Ishikawa (cell line): ENCODE data around the gene CHTF18.

ENCODE experiments used
- CEBPB ChIP-seq: IDR thresholded peaks from 2 replicates; pipeline ENCODE4 v1.6.1; 2012
- CREB1 ChIP-seq: IDR thresholded peaks from 2 replicates; pipeline ENCODE4 v1.6.1; 2012; ENCODE audit warnings: low read depth
- EGR1 ChIP-seq: IDR thresholded peaks from 2 replicates; pipeline ENCODE4 v1.6.1; 2012
- EP300 ChIP-seq: IDR thresholded peaks from 2 replicates; pipeline ENCODE4 v1.6.1; 2012; ENCODE audit warnings: borderline replicate concordance
- FOXM1 ChIP-seq: IDR thresholded peaks from 2 replicates; pipeline ENCODE4 v1.6.1; 2012; ENCODE audit warnings: low read depth, borderline replicate concordance
- NFIC ChIP-seq: IDR thresholded peaks from 2 replicates; pipeline ENCODE4 v1.6.1; 2012
- RAD21 ChIP-seq: IDR thresholded peaks from 2 replicates; pipeline ENCODE4 v1.6.1; 2012; ENCODE audit warnings: low read depth
- TAF1 ChIP-seq: IDR thresholded peaks from 2 replicates; pipeline ENCODE4 v1.6.1; 2012; ENCODE audit warnings: low read depth, mild to moderate bottlenecking
- TCF12 ChIP-seq: IDR thresholded peaks from 2 replicates; pipeline ENCODE4 v1.6.1; 2012; ENCODE audit warnings: low read depth
- TEAD4 ChIP-seq: IDR thresholded peaks from 2 replicates; pipeline ENCODE4 v1.6.1; 2012
- YY1 ChIP-seq: IDR thresholded peaks from 2 replicates; pipeline ENCODE4 v1.6.1; 2012; ENCODE audit warnings: low read depth
- ZBTB7A ChIP-seq: IDR thresholded peaks from 2 replicates; pipeline ENCODE4 v1.6.1; 2012; ENCODE audit warnings: low read depth
- TF ChIP-seq, protein P1 (sequence below): IDR thresholded peaks from 2 replicates; pipeline ENCODE4 v1.6.1; 2012; ENCODE audit warnings: low read depth, mild to moderate bottlenecking
- TF ChIP-seq, protein P2 (sequence below): IDR thresholded peaks from 2 replicates; pipeline ENCODE4 v1.6.1; 2012
- TF ChIP-seq, protein P3 (sequence below): IDR thresholded peaks from 2 replicates; pipeline ENCODE4 v1.6.1; 2012

The CHTF18 gene

DNA sequence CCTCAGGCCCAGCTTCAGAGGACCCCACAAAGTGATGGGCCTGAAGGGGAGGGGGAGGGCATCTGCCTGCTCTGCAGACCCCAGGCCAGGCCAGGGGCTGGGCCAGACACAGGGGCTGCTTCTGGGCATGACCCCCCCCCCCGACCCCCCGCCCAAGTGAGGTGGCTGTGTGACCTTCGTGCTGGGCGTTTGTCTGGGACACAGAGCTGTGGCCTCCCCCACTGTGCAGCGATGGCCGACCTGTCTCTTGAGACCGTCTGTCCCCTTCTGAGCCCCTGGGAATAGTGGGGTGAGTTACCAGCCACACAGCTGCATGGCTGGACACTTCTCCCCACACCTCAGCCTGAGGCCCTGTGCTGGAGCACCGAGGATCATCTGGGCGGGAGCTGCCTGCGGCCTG is 47.0 kb downstream of the CHTF18 start:
- TF ChIP-seq EP300 = no peak
- TF ChIP-seq, protein P1, sequence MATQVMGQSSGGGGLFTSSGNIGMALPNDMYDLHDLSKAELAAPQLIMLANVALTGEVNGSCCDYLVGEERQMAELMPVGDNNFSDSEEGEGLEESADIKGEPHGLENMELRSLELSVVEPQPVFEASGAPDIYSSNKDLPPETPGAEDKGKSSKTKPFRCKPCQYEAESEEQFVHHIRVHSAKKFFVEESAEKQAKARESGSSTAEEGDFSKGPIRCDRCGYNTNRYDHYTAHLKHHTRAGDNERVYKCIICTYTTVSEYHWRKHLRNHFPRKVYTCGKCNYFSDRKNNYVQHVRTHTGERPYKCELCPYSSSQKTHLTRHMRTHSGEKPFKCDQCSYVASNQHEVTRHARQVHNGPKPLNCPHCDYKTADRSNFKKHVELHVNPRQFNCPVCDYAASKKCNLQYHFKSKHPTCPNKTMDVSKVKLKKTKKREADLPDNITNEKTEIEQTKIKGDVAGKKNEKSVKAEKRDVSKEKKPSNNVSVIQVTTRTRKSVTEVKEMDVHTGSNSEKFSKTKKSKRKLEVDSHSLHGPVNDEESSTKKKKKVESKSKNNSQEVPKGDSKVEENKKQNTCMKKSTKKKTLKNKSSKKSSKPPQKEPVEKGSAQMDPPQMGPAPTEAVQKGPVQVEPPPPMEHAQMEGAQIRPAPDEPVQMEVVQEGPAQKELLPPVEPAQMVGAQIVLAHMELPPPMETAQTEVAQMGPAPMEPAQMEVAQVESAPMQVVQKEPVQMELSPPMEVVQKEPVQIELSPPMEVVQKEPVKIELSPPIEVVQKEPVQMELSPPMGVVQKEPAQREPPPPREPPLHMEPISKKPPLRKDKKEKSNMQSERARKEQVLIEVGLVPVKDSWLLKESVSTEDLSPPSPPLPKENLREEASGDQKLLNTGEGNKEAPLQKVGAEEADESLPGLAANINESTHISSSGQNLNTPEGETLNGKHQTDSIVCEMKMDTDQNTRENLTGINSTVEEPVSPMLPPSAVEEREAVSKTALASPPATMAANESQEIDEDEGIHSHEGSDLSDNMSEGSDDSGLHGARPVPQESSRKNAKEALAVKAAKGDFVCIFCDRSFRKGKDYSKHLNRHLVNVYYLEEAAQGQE = no peak
- no peak for TF ChIP-seq YY1
- no peak for TF ChIP-seq TAF1
- TF ChIP-seq ZBTB7A = no peak
- no peak for TF ChIP-seq CEBPB
- no peak for TF ChIP-seq NFIC
- no peak for TF ChIP-seq TCF12
- TF ChIP-seq EGR1 = no peak
- no peak for TF ChIP-seq TEAD4
- TF ChIP-seq, protein P2, sequence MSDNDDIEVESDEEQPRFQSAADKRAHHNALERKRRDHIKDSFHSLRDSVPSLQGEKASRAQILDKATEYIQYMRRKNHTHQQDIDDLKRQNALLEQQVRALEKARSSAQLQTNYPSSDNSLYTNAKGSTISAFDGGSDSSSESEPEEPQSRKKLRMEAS = no peak
- TF ChIP-seq RAD21 = no peak
- TF ChIP-seq, protein P3, sequence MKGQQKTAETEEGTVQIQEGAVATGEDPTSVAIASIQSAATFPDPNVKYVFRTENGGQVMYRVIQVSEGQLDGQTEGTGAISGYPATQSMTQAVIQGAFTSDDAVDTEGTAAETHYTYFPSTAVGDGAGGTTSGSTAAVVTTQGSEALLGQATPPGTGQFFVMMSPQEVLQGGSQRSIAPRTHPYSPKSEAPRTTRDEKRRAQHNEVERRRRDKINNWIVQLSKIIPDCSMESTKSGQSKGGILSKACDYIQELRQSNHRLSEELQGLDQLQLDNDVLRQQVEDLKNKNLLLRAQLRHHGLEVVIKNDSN = no peak
- no peak for TF ChIP-seq FOXM1
- TF ChIP-seq CREB1 = no peak

DNA sequence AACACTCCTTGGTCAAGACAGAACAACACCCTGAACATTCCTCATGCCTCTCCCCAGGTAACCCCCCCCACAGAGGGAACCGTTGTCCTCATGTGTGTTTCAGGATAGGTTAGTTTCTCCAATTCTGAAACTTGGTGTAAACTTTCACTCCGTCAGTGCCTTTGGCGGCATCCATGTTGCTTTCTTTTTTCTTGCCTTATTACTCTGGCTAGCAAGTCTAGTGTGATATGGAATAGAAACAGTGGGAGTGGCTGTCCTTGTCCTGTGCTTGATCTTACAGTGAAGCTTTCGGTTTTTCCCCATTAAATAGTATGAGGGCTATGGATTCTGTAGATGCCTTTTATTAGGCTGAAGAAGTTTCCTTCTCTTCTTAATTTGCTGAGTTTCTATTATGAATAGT is 47.8 kb downstream of the CHTF18 start:
- no peak for TF ChIP-seq RAD21
- no peak for TF ChIP-seq YY1
- TF ChIP-seq, protein P2 = no peak
- TF ChIP-seq NFIC = no peak
- no peak for TF ChIP-seq FOXM1
- no peak for TF ChIP-seq TAF1
- TF ChIP-seq, protein P1 = no peak
- no peak for TF ChIP-seq TEAD4
- TF ChIP-seq, protein P3 = no peak
- TF ChIP-seq EP300 = no peak
- TF ChIP-seq TCF12 = no peak
- TF ChIP-seq CEBPB = no peak
- no peak for TF ChIP-seq EGR1
- no peak for TF ChIP-seq ZBTB7A
- TF ChIP-seq CREB1 = no peak

DNA sequence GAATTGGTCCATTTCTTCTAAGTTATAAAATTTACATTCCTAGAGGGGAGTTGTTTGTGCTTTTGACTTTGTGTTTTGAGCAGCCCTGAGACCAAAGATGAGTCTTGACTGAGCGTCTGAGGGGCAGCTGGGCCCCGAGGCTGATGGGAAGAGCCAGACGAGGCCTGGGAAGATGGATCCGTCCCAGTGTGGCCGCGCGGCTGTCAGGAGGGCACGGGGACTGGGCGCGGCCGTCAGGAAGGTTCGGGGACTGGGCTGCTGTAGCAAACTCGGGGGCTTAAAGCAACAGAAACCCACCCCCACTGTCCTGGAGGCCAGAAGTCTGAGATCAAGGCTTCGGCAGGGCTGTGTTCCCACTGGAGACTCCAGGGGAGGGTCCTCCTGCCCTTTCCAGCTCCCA is 50.3 kb downstream of the CHTF18 start:
- no peak for TF ChIP-seq CEBPB

DNA sequence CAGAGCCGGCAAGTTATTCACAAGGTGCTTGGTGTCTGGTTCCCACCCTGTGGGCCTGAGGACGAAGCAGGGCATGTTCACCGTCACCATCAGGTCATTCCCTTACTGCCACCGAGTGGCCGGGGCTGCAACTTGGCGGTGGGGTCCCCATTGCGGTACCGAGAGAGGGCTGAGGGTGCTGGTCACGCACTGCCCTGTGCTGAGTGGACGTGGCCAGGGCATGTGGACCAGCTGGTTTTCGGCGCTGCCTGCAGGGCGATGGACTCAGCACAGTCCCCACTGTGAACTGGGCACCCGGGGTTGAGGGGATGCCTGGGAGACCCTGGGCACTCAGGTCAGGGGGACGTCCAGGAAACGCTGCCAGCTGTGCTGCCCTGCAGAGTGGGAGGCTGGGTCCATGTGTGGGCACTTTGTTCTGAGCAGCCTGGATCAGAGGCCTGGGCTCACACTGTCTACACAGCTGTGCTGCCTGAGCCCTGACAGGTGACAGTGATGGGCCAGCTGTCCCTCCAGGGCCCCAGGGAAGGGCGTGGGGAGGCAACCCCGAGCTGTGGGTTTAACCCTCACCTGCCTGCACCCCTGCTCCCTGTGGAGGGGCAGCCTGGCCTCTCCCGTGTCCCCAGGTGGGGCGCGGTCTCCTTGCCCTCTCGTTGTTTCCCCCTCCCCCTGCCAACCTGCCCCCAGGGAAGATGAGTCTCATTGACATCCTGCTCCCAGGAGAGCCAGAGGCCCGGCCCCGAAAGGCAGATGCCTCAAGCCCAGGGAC is 51.4 kb downstream of the CHTF18 start:
- TF ChIP-seq FOXM1 (no peak), ZBTB7A (no peak), TAF1 (no peak), CREB1 (no peak), RAD21 (no peak), EP300 (no peak), NFIC (no peak), CEBPB (no peak), TCF12 (no peak), EGR1 (no peak), YY1 (no peak), TEAD4 (no peak)
- TF ChIP-seq, protein P1 = no peak
- TF ChIP-seq, protein P3 = no peak
- TF ChIP-seq, protein P2 = no peak
